HT1080 (cell line): ENCODE data around the gene GAS1. TPM values are rescaled to one million over a fixed set of nuclear protein-coding genes. Genes with fewer than 3 reads are reported as not detected.
A peak's percentile ranks its signal among the peaks of the same experiment; 100 is the strongest.

Experiments
- DNase-seq: peaks from one replicate; pipeline ENCODE4 v3.0.0-alpha.2; 2015; ENCODE audit warnings: low read depth
- total RNA-seq: library from RNA; depleted of rRNA; stranded (reverse); fragments of >200 nt; shearing (Covaris generic); gene quantifications from 2 replicates; pipeline ENCODE4 v1.2.3, GENCODE V29; 2014

Gene GAS1
- total RNA-seq, 1 experiment from 2014 or later: 1.4 TPM

- DNase-seq: no peak
Observed at GRCh38 chr9:86965636-86966395, 18.5 kb upstream of the GAS1 start.

- DNase-seq: no peak
Observed at GRCh38 chr9:86962692-86963091, 15.4 kb upstream of the GAS1 start.

- DNase-seq: no peak
Observed at GRCh38 chr9:86960938-86961337, 13.6 kb upstream of the GAS1 start.

- no peak for DNase-seq
Observed at GRCh38 chr9:86958203-86958602, 10.9 kb upstream of the GAS1 start.

GRCh38 chr9:86955561-86955960 is 8.3 kb upstream of the GAS1 start:
- no peak for DNase-seq

GRCh38 chr9:86955042-86955441 is 7.7 kb upstream of the GAS1 start:
- no peak for DNase-seq

- DNase-seq: no peak
Observed at GRCh38 chr9:86953181-86953580, 5.9 kb upstream of the GAS1 start.

GRCh38 chr9:86948074-86948929 is 996 bp upstream of the GAS1 start:
- peak; percentile 69 for DNase-seq

- DNase-seq: peak; percentile 44
Observed at GRCh38 chr9:86946201-86947145, 833 bp downstream of the GAS1 start.

GRCh38 chr9:86945728-86946200 is 1.5 kb downstream of the GAS1 start:
- DNase-seq: no peak

GRCh38 chr9:86944796-86945727 is 2.2 kb downstream of the GAS1 start:
- DNase-seq: no peak

- DNase-seq: no peak
Observed at GRCh38 chr9:86943201-86944113, 3.8 kb downstream of the GAS1 start.

- DNase-seq: no peak
Observed at GRCh38 chr9:86942281-86943200, 4.8 kb downstream of the GAS1 start.

- no peak for DNase-seq
Observed at GRCh38 chr9:86941197-86941596, 6.1 kb downstream of the GAS1 start.

- DNase-seq: no peak
Observed at GRCh38 chr9:86940774-86941173, 6.5 kb downstream of the GAS1 start.

GRCh38 chr9:86939891-86940290 is 7.4 kb downstream of the GAS1 start:
- DNase-seq: no peak

- no peak for DNase-seq
Observed at GRCh38 chr9:86939321-86939720, 8.0 kb downstream of the GAS1 start.

- DNase-seq: no peak
Observed at GRCh38 chr9:86938780-86939179, 8.5 kb downstream of the GAS1 start.
